HFFc6 (cell line): Measurements from ENCODE around the gene MCTP1. TPM values are rescaled to one million over a fixed set of nuclear protein-coding genes. Genes with fewer than 3 reads are reported as not detected.

ENCODE experiments used
- DNase-seq: peaks from one replicate; pipeline ENCODE4 v3.0.0-alpha.2; 2018
- H3K27ac Mint-ChIP-seq: 2 replicates; pipeline ENCODE4 v1.8.0; 2020; ENCODE audit warnings: mild to moderate bottlenecking, mixed read lengths
- H3K27me3 Mint-ChIP-seq: 2 replicates; pipeline ENCODE4 v1.8.0; 2021; ENCODE audit warnings: mild to moderate bottlenecking, moderate library complexity, mixed read lengths; ENCODE audit not compliant: insufficient read depth
- H3K36me3 Mint-ChIP-seq: 2 replicates; pipeline ENCODE4 v1.8.0; 2021; ENCODE audit warnings: low read depth, mixed read lengths
- H3K4me1 Mint-ChIP-seq: 2 replicates; pipeline ENCODE4 v1.8.0; 2020; ENCODE audit warnings: low read depth, mixed read lengths
- H3K4me3 Mint-ChIP-seq: 2 replicates; pipeline ENCODE4 v1.8.0; 2020; ENCODE audit warnings: mild to moderate bottlenecking, moderate library complexity, mixed read lengths
- H3K9me3 Mint-ChIP-seq: 2 replicates; pipeline ENCODE4 v1.8.0; 2020; ENCODE audit warnings: mild to moderate bottlenecking, mixed read lengths
- total RNA-seq, 6 experiments: library from RNA; stranded (reverse); fragmentation: NEBNext Ultra II Directional; extraction: Animal tissue kit (Norgen Biotek cat#: 25700); gene quantifications; 2 replicates in 1 of 6; 3 replicates in 5 of 6; pipeline ENCODE4 v1.2.3, GENCODE V29; 2021
- TF ChIP-seq, protein P1 (sequence below): fragments of 200-600 bp; sonication (generic); IDR thresholded peaks from 2 replicates; pipeline ENCODE4 v1.5.0; 2021; ENCODE audit warnings: antibody characterized with exemption, mild to moderate bottlenecking

Gene MCTP1
- total RNA-seq, 6 experiments from 2014 or later: 1.0 to 5.2 (median 3.9) TPM

DNA sequence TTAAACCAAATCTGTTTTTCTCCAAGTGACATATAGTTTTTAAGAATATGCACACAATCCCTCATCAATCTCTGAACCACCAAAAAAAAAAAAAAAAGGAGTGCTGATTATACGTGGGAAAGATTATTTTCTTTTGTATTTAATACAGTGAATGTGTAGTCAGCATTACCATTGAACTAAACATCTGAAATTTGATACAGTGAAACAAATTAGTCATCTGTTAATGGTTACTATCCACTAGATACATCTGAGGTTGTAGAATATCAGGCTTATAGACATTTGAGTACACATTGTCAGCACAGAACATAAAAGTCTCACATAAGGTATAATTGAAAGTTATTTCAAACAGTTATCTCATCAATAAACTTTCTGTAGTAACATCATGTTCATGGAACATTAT, 579.5 kb downstream of the MCTP1 start:
- peaks cover 10% of the 10 kb centered on the region for H3K4me1 Mint-ChIP-seq
- TF ChIP-seq, protein P1, sequence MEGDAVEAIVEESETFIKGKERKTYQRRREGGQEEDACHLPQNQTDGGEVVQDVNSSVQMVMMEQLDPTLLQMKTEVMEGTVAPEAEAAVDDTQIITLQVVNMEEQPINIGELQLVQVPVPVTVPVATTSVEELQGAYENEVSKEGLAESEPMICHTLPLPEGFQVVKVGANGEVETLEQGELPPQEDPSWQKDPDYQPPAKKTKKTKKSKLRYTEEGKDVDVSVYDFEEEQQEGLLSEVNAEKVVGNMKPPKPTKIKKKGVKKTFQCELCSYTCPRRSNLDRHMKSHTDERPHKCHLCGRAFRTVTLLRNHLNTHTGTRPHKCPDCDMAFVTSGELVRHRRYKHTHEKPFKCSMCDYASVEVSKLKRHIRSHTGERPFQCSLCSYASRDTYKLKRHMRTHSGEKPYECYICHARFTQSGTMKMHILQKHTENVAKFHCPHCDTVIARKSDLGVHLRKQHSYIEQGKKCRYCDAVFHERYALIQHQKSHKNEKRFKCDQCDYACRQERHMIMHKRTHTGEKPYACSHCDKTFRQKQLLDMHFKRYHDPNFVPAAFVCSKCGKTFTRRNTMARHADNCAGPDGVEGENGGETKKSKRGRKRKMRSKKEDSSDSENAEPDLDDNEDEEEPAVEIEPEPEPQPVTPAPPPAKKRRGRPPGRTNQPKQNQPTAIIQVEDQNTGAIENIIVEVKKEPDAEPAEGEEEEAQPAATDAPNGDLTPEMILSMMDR: no peak
- no peak for DNase-seq
- peaks cover 4% of the 10 kb centered on the region; the same call in 1 of the 2 replicates for H3K36me3 Mint-ChIP-seq
- H3K4me3 Mint-ChIP-seq: no peak overlapping the region
- H3K27me3 Mint-ChIP-seq: no peaks in the 10 kb centered on the region; the same call in 1 of the 2 replicates
- no peak overlapping the region for H3K27ac Mint-ChIP-seq
- no peaks in the 10 kb centered on the region for H3K9me3 Mint-ChIP-seq

DNA sequence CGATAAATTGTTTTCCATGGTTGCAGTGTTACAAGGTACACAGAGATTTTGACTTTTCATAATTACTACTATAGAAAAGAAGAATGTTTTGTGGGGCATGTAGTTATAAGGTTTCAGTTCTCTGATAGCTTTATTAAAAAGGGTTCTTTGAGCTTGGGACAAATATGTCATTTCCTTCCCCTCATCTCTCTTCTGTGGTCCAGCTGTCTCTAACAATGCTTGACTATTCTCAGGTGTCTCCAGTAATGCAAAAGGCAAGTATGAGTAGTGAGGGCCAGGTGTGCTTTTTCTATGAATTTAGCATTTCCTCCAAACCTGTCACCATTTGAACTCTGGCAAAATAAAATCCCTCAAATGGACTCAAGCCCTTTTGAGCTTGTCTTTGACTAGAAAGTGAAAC, 582.2 kb downstream of the MCTP1 start:
- no peak overlapping the region for H3K4me3 Mint-ChIP-seq
- H3K4me1 Mint-ChIP-seq: peaks cover 10% of the 10 kb centered on the region
- no peak overlapping the region for H3K27ac Mint-ChIP-seq
- TF ChIP-seq, protein P1: no peak
- H3K9me3 Mint-ChIP-seq: no peaks in the 10 kb centered on the region
- DNase-seq: no peak
- H3K36me3 Mint-ChIP-seq: no peaks in the 10 kb centered on the region
- no peaks in the 10 kb centered on the region; the same call in 1 of the 2 replicates for H3K27me3 Mint-ChIP-seq

DNA sequence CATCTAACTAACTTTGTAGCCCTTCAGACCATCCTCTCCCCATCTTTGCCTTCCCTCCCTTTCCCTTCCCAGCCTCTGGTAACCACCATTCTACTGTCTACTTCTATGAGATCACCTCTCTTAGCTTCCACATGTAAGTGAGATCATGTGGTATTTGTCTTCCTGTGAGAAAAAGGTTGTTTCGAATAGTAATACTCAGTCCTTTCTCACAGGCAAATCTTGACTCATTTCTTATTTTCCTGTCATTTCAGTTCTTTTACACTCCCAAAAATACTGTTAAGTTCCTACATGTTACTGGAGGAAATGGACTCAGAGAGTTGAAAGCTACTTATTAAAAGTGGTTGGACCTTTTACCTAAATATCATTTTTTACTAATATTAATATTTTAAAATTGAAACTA, 584.3 kb downstream of the MCTP1 start:
- no peaks in the 10 kb centered on the region for H3K9me3 Mint-ChIP-seq
- no peak overlapping the region for H3K4me3 Mint-ChIP-seq
- TF ChIP-seq, protein P1: no peak
- no peaks in the 10 kb centered on the region for H3K36me3 Mint-ChIP-seq
- H3K27me3 Mint-ChIP-seq: no peaks in the 10 kb centered on the region; the same call in 1 of the 2 replicates
- H3K4me1 Mint-ChIP-seq: peaks cover 8% of the 10 kb centered on the region
- no peak for DNase-seq
- no peak overlapping the region for H3K27ac Mint-ChIP-seq

DNA sequence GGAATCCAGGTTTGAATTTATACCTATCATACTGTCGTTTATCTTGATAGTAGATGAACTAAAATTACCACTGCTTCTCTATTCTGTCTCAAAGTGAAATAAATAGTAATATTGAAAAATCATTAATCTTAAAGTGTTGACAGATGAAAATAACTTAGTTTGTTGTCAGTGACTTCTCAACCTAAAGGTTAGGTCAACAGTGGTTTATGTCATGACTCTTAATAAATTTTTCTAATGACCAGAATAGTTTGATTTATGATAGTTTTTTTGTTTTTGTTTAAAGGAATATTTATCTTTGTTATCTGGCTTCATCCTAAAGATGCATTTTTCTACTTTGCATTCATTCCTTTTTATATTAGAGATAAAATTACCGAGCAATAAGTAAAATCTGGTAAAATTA, 585.3 kb downstream of the MCTP1 start:
- H3K4me3 Mint-ChIP-seq: no peak overlapping the region
- H3K9me3 Mint-ChIP-seq: no peaks in the 10 kb centered on the region
- TF ChIP-seq, protein P1: no peak
- H3K27ac Mint-ChIP-seq: no peak overlapping the region
- H3K27me3 Mint-ChIP-seq: no peaks in the 10 kb centered on the region; the same call in 1 of the 2 replicates
- peaks cover 5% of the 10 kb centered on the region for H3K4me1 Mint-ChIP-seq
- DNase-seq: no peak
- no peaks in the 10 kb centered on the region for H3K36me3 Mint-ChIP-seq

DNA sequence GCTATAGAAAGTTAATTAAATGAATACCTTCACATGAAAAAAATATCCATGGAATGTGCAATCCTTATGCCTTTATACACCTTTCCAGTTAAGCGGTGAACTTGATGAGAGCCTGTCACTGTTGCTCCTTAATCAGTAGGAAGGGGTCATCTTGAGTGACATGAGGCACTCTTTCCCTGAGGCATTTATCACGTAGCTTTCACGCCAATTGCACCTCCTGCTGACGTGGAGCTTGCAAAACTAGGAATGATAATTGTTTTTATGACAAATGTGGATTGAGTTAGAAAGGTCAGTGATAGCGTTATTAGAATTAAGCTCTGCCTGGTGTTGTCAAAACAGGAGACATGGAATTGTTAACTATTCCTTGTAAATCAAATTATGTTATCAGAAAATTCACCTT, 586.7 kb downstream of the MCTP1 start:
- TF ChIP-seq, protein P1: no peak
- no peak overlapping the region for H3K4me3 Mint-ChIP-seq
- no peak for DNase-seq
- H3K4me1 Mint-ChIP-seq: peaks cover 19% of the 10 kb centered on the region
- H3K9me3 Mint-ChIP-seq: no peaks in the 10 kb centered on the region
- no peaks in the 10 kb centered on the region; the same call in 1 of the 2 replicates for H3K27me3 Mint-ChIP-seq
- H3K27ac Mint-ChIP-seq: no peak overlapping the region
- H3K36me3 Mint-ChIP-seq: no peaks in the 10 kb centered on the region

DNA sequence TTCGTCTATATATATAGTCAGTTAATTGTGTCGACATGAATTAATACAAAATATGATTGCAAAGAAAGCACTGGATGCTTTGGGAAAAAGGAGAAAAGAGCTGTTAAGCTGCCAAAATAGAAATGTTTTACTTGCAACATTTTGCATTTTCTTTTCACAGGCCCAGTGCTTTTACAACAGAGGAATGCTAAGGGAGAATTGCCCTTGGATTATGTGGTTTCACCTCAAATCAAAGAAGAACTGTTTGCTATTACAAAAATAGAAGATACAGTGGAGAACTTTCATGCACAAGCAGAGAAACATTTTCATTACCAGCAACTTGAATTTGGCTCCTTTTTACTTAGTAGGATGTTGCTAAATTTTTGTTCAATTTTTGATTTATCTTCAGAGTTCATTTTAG, 590.2 kb downstream of the MCTP1 start:
- no peak overlapping the region for H3K4me3 Mint-ChIP-seq
- TF ChIP-seq, protein P1: no peak
- no peaks in the 10 kb centered on the region for H3K36me3 Mint-ChIP-seq
- H3K27me3 Mint-ChIP-seq: no peaks in the 10 kb centered on the region
- peaks cover 37% of the 10 kb centered on the region for H3K4me1 Mint-ChIP-seq
- H3K27ac Mint-ChIP-seq: no peak overlapping the region
- DNase-seq: no peak
- H3K9me3 Mint-ChIP-seq: no peaks in the 10 kb centered on the region
